Ecto neural progenitor cell (in vitro differentiated cells): ENCODE data around the gene RNF32.
"Not testable (repeated sequence)": the region's sequence is repeated elsewhere in the genome, so short reads cannot be mapped to it uniquely, and the experiment has no call there.

Source experiments
- DNase-seq: peaks from one replicate; pipeline ENCODE4 v3.0.0-alpha.2; 2018; ENCODE audit warnings: low spot score

The RNF32 gene

DNA sequence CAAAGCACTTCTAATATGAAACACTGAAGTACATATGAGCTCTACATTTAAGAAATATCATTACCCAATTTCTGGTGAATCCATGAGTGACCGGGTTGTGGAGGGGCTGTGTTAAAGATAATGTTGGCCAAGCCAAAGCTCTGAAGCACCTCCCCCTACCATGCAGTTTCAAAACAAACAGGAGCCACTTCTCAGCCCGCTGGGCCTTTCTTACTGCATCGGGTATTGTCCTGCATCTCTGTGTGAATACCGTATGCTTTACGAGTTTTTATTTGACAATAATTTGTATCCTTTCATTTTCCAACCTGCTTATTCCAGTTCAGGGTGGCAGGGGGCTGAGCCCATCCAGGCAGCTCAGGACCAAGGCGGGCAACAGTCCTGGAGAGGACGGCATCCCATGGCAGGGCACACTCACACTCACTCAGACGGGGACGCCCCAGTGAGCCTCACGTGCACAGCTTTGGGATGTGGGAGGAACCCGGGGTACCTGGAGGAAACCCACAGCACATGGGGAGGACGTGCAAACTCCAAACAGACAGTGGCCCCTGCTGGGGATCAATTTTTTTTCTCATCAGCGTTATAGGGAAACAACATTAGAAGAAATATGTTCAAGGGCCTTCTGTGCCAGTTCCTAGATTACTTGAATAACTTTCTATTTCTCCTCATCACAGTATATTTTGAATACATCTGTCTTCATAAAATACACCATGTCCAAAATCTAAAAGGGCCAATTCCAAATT, 1.9 kb downstream of the RNF32 start:
- no peak for DNase-seq

DNA sequence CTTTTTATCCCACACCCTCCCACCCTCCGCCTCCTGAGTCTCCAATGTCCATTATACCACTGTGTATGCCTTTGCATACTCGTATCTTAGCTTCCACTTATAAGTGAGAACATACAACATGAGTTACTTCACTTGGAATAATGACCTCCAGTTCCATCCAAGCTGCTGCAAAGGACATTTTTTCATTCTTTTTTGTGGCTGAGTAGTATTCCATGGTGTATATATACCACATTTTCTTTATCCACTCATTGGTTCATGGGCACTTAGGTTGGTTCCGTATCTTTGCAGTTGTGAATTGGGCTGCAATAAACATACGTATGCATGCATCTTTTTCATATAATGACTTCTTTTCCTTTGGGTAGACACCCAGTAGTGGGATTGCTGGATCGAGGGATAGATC, 6.8 kb downstream of the RNF32 start:
- not testable (repeated sequence) for DNase-seq

DNA sequence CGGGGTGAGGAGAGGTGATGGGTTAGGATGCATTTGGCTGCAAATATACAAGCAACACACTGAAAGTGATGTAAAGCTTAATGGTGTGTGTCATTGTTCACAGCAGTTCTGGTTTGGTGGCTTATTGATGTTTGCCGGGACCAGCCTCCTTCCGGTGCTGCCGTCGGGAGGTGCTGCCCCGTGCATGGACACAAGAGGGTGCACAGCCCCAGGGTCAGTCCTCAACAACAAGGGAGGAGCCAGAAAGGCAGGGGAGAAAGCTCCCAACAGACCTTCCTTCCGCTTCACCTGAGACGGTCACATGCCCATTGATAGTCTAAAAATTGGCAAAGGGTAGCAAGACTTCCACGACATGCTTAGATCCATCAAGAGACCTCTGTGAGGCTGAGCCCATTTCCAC, 9.5 kb downstream of the RNF32 start:
- DNase-seq = peak; percentile 55

DNA sequence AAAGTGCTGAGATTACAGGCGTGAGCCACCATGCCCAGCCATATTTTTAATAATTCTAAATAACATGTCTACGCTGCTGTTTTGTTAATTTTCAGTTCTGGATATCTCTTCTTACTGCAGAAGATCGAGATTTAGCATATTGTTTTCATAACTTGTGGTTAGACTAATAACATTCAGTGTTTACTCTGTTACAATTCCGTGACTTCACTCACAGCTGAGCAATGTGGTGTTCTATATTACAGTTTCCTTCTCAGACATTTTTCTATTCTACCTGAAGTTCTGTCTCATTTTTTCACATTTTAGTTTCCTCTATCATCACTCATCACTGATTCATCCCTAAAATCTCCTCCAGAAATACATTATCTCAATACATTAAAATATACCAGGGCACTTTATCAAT, 10.9 kb downstream of the RNF32 start:
- DNase-seq = no peak

GRCh38 chr7:156652886-156653568, 12.5 kb downstream of the RNF32 start:
- no peak for DNase-seq

DNA sequence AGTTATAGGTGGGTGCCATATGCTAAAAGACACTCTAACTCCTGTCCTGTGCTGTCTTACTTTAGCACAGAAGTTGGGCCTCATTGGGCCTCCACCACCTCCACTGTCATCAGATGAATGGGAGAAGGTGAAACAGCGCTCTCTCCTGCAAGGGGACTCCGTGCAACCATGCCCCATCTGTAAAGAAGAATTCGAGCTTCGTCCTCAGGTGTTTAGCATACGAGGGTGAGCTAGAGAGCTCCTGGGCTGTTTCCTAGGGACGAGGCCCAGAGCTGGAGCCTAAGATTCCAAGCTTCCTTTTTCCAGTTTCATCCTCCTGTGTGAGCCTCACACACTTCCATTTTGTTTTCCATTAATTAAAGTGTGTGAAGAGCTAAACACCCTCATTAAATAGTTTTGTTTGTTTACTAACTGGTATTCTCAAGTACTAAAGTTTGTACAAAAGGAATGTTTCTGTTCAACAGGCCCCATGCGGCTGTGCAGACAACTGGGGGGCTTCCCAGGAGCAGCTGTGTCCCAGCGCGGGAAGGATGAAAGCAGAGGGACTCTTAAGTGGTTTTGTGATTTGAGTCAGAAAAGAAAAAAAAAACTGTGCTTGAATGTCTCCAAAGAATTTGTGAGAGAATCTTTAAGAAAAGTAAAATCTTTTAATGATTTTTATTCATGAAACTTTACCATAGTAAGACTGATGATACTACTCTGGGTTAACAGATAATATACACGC, 14.1 kb downstream of the RNF32 start:
- no peak for DNase-seq

- no peak for DNase-seq
Observed at GRCh38 chr7:156655251-156655650, 14.7 kb downstream of the RNF32 start.

DNA sequence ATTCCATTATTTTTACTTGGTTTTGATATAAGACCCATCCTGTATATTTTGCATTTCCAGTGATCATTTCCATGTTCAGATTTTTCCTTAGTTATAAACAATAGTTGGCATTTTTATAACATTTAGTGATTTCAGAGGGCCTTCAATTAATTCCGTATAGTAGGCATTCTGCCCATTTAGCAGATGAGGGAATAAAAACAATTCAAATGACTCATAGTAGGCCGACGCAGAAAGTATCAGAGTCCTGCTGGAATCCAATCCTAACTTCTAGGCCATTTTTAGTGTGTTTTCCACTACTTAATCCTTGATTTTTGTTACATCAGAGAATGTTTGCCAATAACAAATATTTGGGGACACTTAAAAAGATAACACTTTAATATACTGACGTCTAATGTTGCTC, 15.4 kb downstream of the RNF32 start:
- DNase-seq = no peak

- DNase-seq = no peak
Observed at GRCh38 chr7:156656598-156656997, 16.0 kb downstream of the RNF32 start.

GRCh38 chr7:156657681-156658080, 17.1 kb downstream of the RNF32 start:
- DNase-seq = no peak

DNA sequence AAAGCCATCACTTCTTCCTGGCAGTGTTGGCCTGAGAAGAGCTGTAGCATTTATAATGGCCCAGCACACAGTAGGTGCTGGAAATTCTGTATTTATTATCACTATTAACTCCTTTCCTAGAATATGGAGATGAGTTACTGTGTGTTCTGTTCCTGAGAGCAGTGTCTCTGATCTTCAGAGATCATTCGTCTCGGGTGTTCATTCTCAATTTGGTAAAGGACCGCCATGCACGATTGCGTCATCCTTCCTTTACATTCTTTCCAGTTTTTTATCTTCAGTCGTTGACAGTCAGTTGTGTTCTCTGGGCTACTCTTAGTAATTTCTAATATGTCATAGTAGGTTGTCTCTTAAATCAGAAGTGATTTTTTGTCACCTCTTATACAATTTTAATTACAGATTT, 18.6 kb downstream of the RNF32 start:
- DNase-seq = no peak

DNA sequence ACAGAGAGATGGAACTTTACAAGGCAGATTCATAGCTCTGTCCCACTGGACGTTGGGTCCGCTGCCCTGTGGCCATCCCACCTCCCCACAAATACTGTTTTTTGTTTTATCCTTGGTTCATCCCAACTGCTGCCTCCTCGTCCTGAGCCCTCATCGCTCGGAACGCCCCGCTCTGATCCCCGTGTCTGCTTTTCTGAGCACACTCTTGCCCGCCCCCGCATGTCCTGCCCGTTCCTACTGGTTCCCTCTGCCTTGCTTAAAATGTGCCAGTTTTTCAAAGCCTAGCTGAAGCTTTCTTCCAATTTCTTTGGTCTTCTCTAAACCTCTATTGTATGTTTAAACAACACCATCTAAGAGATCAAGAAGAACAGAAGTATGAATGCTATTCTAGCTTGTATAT, 19.4 kb downstream of the RNF32 start:
- DNase-seq = no peak

DNA sequence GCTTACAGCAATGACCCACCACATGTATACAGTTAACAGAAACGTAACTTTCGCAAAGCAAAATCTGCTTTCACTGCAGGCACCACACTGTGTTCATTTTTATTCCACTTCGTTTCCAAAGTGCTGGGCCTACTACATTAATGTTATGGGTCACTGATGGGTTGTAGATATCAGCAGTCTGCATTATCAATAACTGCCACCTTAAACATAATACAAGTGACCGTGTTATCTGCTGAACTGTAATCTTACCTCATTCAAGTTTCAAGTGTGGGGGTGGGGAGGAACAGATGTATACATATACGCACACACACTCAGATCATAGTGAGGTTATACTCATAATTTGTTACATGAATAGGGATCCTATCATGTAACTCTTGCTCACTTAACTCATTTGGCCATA, 21.1 kb downstream of the RNF32 start:
- DNase-seq = no peak

- no peak for DNase-seq
Observed at GRCh38 chr7:156662277-156662676, 21.7 kb downstream of the RNF32 start.

GRCh38 chr7:156665101-156665500, 24.5 kb downstream of the RNF32 start:
- no peak for DNase-seq

- no peak for DNase-seq
Observed at GRCh38 chr7:156666368-156667109, 26.0 kb downstream of the RNF32 start.

GRCh38 chr7:156667110-156667426, 26.5 kb downstream of the RNF32 start:
- DNase-seq = no peak

- no peak for DNase-seq
Observed at GRCh38 chr7:156668130-156668741, 27.7 kb downstream of the RNF32 start.

DNA sequence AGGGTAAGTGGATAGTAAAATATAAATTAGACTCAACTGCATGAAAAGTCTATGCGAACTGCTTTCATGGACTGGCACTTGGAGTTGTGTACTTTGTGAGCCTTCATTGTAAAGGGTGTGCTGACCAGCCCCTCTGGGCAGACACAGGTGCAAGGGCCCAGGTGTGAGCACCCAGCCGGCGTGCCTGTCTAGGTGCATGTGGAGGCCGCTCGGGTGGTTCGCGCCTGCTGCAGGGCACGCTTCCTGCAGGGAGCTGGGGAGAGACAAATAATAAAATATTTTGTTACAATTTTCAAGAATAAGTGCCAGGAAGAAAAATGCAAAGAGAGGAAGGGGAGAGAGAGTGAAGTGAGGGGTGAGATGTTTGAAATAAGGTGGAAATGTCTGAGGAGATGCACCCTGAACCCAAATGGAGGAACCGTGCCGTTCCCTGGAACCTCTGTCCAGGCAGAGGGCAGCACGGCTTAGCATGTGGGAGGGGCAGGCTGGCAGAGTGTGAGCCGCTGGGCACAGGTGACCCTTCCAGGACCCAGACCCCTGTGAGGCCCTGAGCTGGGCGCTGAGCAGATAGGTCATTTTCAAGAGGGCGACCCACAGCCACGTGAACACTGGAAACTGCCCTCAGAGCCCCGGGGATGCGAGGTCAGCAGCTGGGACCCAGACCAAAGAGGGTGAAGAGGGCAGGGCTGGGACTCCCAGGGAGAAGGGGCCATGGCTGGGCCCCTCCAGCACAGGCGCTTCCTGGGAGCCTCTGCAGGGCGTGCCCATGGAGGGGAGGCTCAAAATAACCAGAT, 28.7 kb downstream of the RNF32 start:
- no peak for DNase-seq

DNA sequence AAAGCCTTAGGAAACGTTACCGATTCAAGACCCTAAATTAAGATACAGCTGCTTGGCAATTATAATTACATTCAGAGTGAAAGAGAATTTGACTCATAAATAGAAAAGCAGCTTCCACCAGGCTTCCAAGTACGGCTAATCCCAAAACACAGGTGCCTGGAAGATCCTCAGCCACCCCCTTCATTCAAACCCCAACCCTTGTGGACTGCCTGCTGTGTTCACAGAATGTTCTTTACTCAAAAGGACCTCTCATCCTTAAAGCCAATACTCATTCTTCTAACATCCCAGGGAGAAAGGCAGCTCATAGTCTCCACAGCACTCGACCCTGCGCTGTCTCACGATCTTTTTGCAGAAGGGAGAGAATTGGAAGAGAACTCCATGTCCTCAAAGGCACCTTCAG, 32.9 kb downstream of the RNF32 start:
- DNase-seq = no peak

DNA sequence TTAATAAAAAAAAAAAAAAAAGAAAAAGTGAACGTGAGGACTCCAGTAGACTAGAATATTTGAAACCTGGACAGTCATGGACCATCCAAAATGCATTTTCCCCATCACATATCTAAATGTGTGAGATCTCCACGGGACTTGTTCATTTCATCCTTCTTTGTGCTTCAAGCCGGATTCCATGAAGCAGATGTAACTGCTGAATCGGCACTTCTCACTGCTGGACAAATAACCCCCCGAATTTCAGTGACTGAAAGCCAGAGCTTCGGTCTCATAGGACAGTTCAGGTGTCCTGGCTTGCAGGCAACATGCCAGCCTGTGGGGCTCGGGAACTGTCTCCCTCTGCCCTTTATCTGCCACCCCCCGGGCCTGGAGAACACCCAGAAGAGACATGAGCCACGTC, 33.3 kb downstream of the RNF32 start:
- no peak for DNase-seq
